HG02763 (cell line): ENCODE results near the gene HTRA3.

Experiments used
- ATAC-seq: cut with Tn5 transposase; IDR thresholded peaks from one replicate; pipeline ENCODE4 v1.9.1; 2021; ENCODE audit warnings: mild to moderate bottlenecking, moderate library complexity; ENCODE audit not compliant: unreplicated experiment

Gene HTRA3

GRCh38 chr4:8352368-8353157 is 83.0 kb downstream of the HTRA3 start:
- no peak for ATAC-seq

GRCh38 chr4:8353158-8353669 is 83.7 kb downstream of the HTRA3 start:
- no peak for ATAC-seq

- no peak for ATAC-seq
Measured at GRCh38 chr4:8353912-8354453, 84.4 kb downstream of the HTRA3 start.

GRCh38 chr4:8355306-8355705 is 85.8 kb downstream of the HTRA3 start:
- ATAC-seq: no peak

GRCh38 chr4:8355864-8356565 is 86.5 kb downstream of the HTRA3 start:
- no peak for ATAC-seq
